ENCODE measurements around the gene CELA1.

Gene CELA1

GRCh38 chr12:51374361-51374760, 27.9 kb upstream of the CELA1 start:
- DNase-seq, result no peak

- no peak for DNase-seq
These were observed 26.7 kb upstream of the CELA1 start for GRCh38 chr12:51373187-51373586.

GRCh38 chr12:51372021-51372420, 25.5 kb upstream of the CELA1 start:
- DNase-seq, result no peak

GRCh38 chr12:51371295-51371953, 24.9 kb upstream of the CELA1 start:
- DNase-seq, result peak; percentile 43

GRCh38 chr12:51370667-51371066, 24.2 kb upstream of the CELA1 start:
- DNase-seq, result no peak

GRCh38 chr12:51369581-51369980, 23.1 kb upstream of the CELA1 start:
- no peak for DNase-seq

- no peak for DNase-seq
These were observed 22.4 kb upstream of the CELA1 start for GRCh38 chr12:51368640-51369517.

GRCh38 chr12:51365276-51365675, 18.8 kb upstream of the CELA1 start:
- DNase-seq, result no peak

GRCh38 chr12:51364001-51364400, 17.5 kb upstream of the CELA1 start:
- DNase-seq, result no peak

GRCh38 chr12:51362747-51363342, 16.4 kb upstream of the CELA1 start:
- DNase-seq, result no peak

GRCh38 chr12:51362307-51362706, 15.8 kb upstream of the CELA1 start:
- DNase-seq, result peak; percentile 91

- DNase-seq, result no peak
These were observed 14.9 kb upstream of the CELA1 start for GRCh38 chr12:51361161-51362016.

GRCh38 chr12:51360315-51360714, 13.8 kb upstream of the CELA1 start:
- DNase-seq, result peak; percentile 20

GRCh38 chr12:51359851-51360250, 13.4 kb upstream of the CELA1 start:
- no peak for DNase-seq

- no peak for DNase-seq
These were observed 12.0 kb upstream of the CELA1 start for GRCh38 chr12:51358496-51358895.

GRCh38 chr12:51357374-51358047, 11.0 kb upstream of the CELA1 start:
- DNase-seq, result no peak

- DNase-seq, result peak; percentile 55
These were observed 5.5 kb upstream of the CELA1 start for GRCh38 chr12:51351913-51352532.

GRCh38 chr12:51349026-51349425, 2.5 kb upstream of the CELA1 start:
- DNase-seq, result no peak

GRCh38 chr12:51348116-51348515, 1.6 kb upstream of the CELA1 start:
- no peak for DNase-seq

- DNase-seq, result no peak
These were observed 798 bp downstream of the CELA1 start for GRCh38 chr12:51345681-51346080.

- DNase-seq, result no peak
These were observed 3.3 kb downstream of the CELA1 start for GRCh38 chr12:51343201-51343600.

- no peak for DNase-seq
These were observed 4.1 kb downstream of the CELA1 start for GRCh38 chr12:51342416-51342815.

Measured in midbrain (tissue), 1 donor.